AG04450 (cell line): ENCODE data around the gene PTGS1. TPM values are rescaled to one million over a fixed set of nuclear protein-coding genes. Genes with fewer than 3 reads are reported as not detected.

ENCODE experiments used
- CTCF ChIA-PET: fragments of 300-600, 350-600 bp; formaldehyde crosslinking; extraction: SDS; loops from one replicate; lab custom pipeline; 2022; ENCODE audit warnings: antibody characterized with exemption, inconsistent platforms; lab: Charles Lee
- POLR2A ChIA-PET: fragments of 350-600 bp; formaldehyde crosslinking; extraction: SDS; loops from one replicate; lab custom pipeline; 2021; ENCODE audit warnings: antibody characterized with exemption, inconsistent platforms; lab: Yijun Ruan, JAX
- DNase-seq: peaks from one replicate; pipeline ENCODE4 v3.0.0-alpha.2; 2011; ENCODE audit warnings: low read depth, low spot score
- H3K27ac ChIP-seq: one replicate; pipeline ENCODE4 v1.5.1; 2012; ENCODE audit warnings: low read depth, low read length, control low read depth
- H3K27me3 ChIP-seq: one replicate; pipeline ENCODE4 v1.6.0; 2012; ENCODE audit warnings: low read length; ENCODE audit not compliant: control insufficient read depth, insufficient read depth
- H3K4me3 ChIP-seq: 2 replicates; pipeline ENCODE4 v1.5.1; 2011; ENCODE audit warnings: mild to moderate bottlenecking, low read depth, low read length, control low read depth
- H3K9me3 ChIP-seq: 2 replicates; pipeline ENCODE4 v1.5.1; 2012; ENCODE audit warnings: low read length; ENCODE audit not compliant: control insufficient read depth, insufficient read depth
- CTCF ChIP-seq: IDR thresholded peaks from 2 replicates; pipeline ENCODE4 v1.5.1; 2011; ENCODE audit warnings: low read depth, low read length, control low read depth, inconsistent platforms
- polyA plus RNA-seq: library from polyadenylated mRNA; depleted of rRNA; stranded (reverse); fragments of >200 nt; gene quantifications from 2 replicates; pipeline ENCODE4 v1.2.3, GENCODE V29; 2011

Gene PTGS1
- polyA plus RNA-seq, 1 experiment = 83.1 TPM

GRCh38 chr9:122387536-122387935 is 16.7 kb downstream of the PTGS1 start:
- no peak for TF ChIP-seq CTCF
- no peaks in the 10 kb centered on the region for H3K27me3 ChIP-seq
- POLR2A ChIA-PET = no interaction called here
- H3K27ac ChIP-seq = no peak overlapping the region
- no peak for DNase-seq
- CTCF ChIA-PET = no interaction called here
- H3K4me3 ChIP-seq = no peak overlapping the region
- H3K9me3 ChIP-seq = no peaks in the 10 kb centered on the region

- ChIA-PET CTCF (interaction anchor here (0.6 to 1.5 kb wide), 2 partner anchors 10 to 33 kb away, joined by 3 to 5 read pairs; no protein-coding TSS in a partner anchor), POLR2A (interaction anchor here (0.6 kb wide), 1 partner anchor 86 kb away, joined by 3 read pairs; no protein-coding TSS in a partner anchor)
- Histone ChIP-seq H3K27me3 (no peaks in the 10 kb centered on the region), H3K4me3 (no peak overlapping the region), H3K27ac (no peak overlapping the region), H3K9me3 (no peaks in the 10 kb centered on the region)
- no peak for DNase-seq
- no peak for TF ChIP-seq CTCF
Observed at GRCh38 chr9:122389195-122389594, 18.4 kb downstream of the PTGS1 start.

- DNase-seq = no peak
- H3K9me3 ChIP-seq = no peaks in the 10 kb centered on the region
- CTCF ChIA-PET = interaction anchor here (1.5 kb wide), 1 partner anchor 33 kb away, joined by 5 read pairs; no protein-coding TSS in a partner anchor
Observed at GRCh38 chr9:122389799-122390481, 19.1 kb downstream of the PTGS1 start.

GRCh38 chr9:122392284-122392683 is 21.5 kb downstream of the PTGS1 start:
- TF ChIP-seq CTCF = no peak
- Histone ChIP-seq H3K4me3 (no peak overlapping the region), H3K9me3 (no peaks in the 10 kb centered on the region), H3K27me3 (no peaks in the 10 kb centered on the region), H3K27ac (no peak overlapping the region)
- CTCF ChIA-PET = no interaction called here
- DNase-seq = no peak
- POLR2A ChIA-PET = interaction anchor here (1.7 kb wide), 1 partner anchor 17 kb away, joined by 5 read pairs; no protein-coding TSS in a partner anchor

More at GRCh38 chr9:122389799-122390481, 19.1 kb downstream of the PTGS1 start:
- H3K27me3 ChIP-seq = no peaks in the 10 kb centered on the region
- no peak for TF ChIP-seq CTCF
- no peak overlapping the region for H3K4me3 ChIP-seq
- H3K27ac ChIP-seq = no peak overlapping the region
- POLR2A ChIA-PET = interaction anchor here (0.6 kb wide), 1 partner anchor 86 kb away, joined by 3 read pairs; no protein-coding TSS in a partner anchor

GRCh38 chr9:122392714-122393113 is 21.9 kb downstream of the PTGS1 start:
- CTCF ChIA-PET = no interaction called here
- no peak for TF ChIP-seq CTCF
- no peaks in the 10 kb centered on the region for H3K9me3 ChIP-seq
- no peak overlapping the region for H3K4me3 ChIP-seq
- no peak for DNase-seq
- H3K27ac ChIP-seq = no peak overlapping the region
- H3K27me3 ChIP-seq = no peaks in the 10 kb centered on the region
- POLR2A ChIA-PET = interaction anchor here (0.8 to 1.7 kb wide), 2 partner anchors 10 to 17 kb away, joined by 4 to 5 read pairs; no protein-coding TSS in a partner anchor
